Measurements from ENCODE around the gene IDE. TPM values are rescaled to one million over a fixed set of nuclear protein-coding genes. Genes with fewer than 3 reads are reported as not detected.

The IDE gene
- total and polyA plus RNA-seq, 2 of the 13 experiments (the other 11 are each of a cell fraction or from before 2014, with no cell fraction given) = 16.1 to 52.1 TPM

DNA sequence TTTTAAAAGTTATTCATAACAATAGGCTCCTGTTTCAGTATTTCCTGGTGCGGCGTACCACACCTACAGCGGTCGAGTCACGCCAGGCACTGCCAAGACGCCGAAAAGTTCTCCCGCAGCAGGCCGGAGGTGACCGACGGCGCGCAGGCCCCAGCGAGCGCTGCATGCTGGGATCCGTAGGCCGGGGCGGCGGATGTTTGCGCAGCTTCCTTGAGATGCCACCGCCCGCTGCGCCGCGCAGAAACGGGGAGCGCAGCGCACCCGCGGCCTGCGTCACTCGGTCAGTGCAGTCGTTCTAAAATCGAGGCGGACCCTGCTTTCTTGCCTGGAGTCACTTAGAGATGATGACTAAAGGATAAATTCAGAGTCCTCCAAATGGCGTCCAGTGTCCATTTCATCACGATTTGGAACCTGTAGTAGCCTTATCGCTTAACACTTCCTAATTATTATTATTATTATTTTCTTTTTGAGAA, 17.7 kb upstream of the IDE start (continued):
- no peak for TF ChIP-seq ZNF17 (CRISPR knock-in tag; IDR thresholded peaks at IDR 0.05)
- TF ChIP-seq RARG (CRISPR knock-in tag; IDR thresholded peaks at IDR 0.05; ENCODE audit: low read depth) = no peak
- no peak for TF ChIP-seq HMGA1 (CRISPR knock-in tag; conservative IDR thresholded peaks at IDR 0.05)
- TF ChIP-seq, protein P1, sequence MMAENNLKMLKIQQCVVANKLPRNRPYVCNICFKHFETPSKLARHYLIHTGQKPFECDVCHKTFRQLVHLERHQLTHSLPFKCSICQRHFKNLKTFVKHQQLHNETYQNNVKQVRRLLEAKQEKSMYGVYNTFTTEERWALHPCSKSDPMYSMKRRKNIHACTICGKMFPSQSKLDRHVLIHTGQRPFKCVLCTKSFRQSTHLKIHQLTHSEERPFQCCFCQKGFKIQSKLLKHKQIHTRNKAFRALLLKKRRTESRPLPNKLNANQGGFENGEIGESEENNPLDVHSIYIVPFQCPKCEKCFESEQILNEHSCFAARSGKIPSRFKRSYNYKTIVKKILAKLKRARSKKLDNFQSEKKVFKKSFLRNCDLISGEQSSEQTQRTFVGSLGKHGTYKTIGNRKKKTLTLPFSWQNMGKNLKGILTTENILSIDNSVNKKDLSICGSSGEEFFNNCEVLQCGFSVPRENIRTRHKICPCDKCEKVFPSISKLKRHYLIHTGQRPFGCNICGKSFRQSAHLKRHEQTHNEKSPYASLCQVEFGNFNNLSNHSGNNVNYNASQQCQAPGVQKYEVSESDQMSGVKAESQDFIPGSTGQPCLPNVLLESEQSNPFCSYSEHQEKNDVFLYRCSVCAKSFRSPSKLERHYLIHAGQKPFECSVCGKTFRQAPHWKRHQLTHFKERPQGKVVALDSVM (CRISPR knock-in tag; IDR thresholded peaks at IDR 0.05) = no peak
- no peak for TF ChIP-seq ZNF10 (CRISPR knock-in tag; IDR thresholded peaks at IDR 0.05; ENCODE audit: borderline replicate concordance, low read depth)
- TF ChIP-seq ZNF777 (CRISPR knock-in tag; IDR thresholded peaks at IDR 0.05) = peak; percentile 77
- TF ChIP-seq ZNF772 (CRISPR knock-in tag; IDR thresholded peaks at IDR 0.05) = no peak
- TF ChIP-seq ETV5 (CRISPR knock-in tag; IDR thresholded peaks at IDR 0.05; ENCODE audit: borderline replicate concordance) = peak; percentile 88
- TF ChIP-seq ZNF235 (CRISPR knock-in tag; IDR thresholded peaks at IDR 0.05; ENCODE audit: borderline replicate concordance) = no peak
- peak; percentile 69; the same call in 1 of the 2 replicates for TF ChIP-seq ZNF768 (CRISPR knock-in tag; IDR thresholded peaks at IDR 0.05)
- no peak for TF ChIP-seq ATAD3A (CRISPR knock-in tag; IDR thresholded peaks at IDR 0.05)
- peak; percentile 69 for TF ChIP-seq TBX2 (CRISPR knock-in tag; IDR thresholded peaks at IDR 0.05; ENCODE audit: borderline replicate concordance)
- no peak for TF ChIP-seq SMARCC2 (IDR thresholded peaks at IDR 0.05)
- 0 out of 2 replicates have a peak, but pooled peaks have one; percentile 8 for TF ChIP-seq NRL (CRISPR knock-in tag; IDR thresholded peaks at IDR 0.05; ENCODE audit: borderline replicate concordance)
- TF ChIP-seq NFRKB (IDR thresholded peaks at IDR 0.05) = no peak
- TF ChIP-seq TBP (CRISPR knock-in tag; IDR thresholded peaks at IDR 0.05) = no peak
- no peak for TF ChIP-seq POLR2AphosphoS2 (IDR thresholded peaks at IDR 0.05; ENCODE audit: low read depth, low read length)
- peak; percentile 75; the same call in 1 of the 2 replicates for TF ChIP-seq TGIF2 (CRISPR knock-in tag; IDR thresholded peaks at IDR 0.05)
- no peak for TF ChIP-seq ZNF773 (CRISPR knock-in tag; IDR thresholded peaks at IDR 0.05; ENCODE audit: borderline replicate concordance)
- TF ChIP-seq PHF20 (CRISPR knock-in tag; IDR thresholded peaks at IDR 0.05) = peak; percentile 82
- 0 out of 2 replicates have a peak, but pooled peaks have one; percentile 34 for TF ChIP-seq MTF1 (CRISPR knock-in tag; IDR thresholded peaks at IDR 0.05)
- no peak for TF ChIP-seq FIP1L1 (IDR thresholded peaks at IDR 0.05; ENCODE audit: borderline replicate concordance, insufficient read depth, low read depth, low read length)
- TF ChIP-seq TEAD3 (CRISPR knock-in tag; optimal IDR thresholded peaks at IDR 0.05; ENCODE audit: borderline replicate concordance) = peak; percentile 83
- no peak for TF ChIP-seq PITX1 (CRISPR knock-in tag; IDR thresholded peaks at IDR 0.05)
- TF ChIP-seq HMG20A (CRISPR knock-in tag; IDR thresholded peaks at IDR 0.05; ENCODE audit: borderline replicate concordance) = 0 out of 2 replicates have a peak, but pooled peaks have one; percentile 43
- TF ChIP-seq KDM5B (CRISPR knock-in tag; IDR thresholded peaks at IDR 0.05; ENCODE audit: borderline replicate concordance) = no peak; the same call in 1 of the 2 replicates
- no peak for TF ChIP-seq IRX3 (CRISPR knock-in tag; IDR thresholded peaks at IDR 0.05; ENCODE audit: borderline replicate concordance, low read depth)
- peak; percentile 39; the same call in 1 of the 2 replicates for TF ChIP-seq NFYC (CRISPR knock-in tag; IDR thresholded peaks at IDR 0.05)
- TF ChIP-seq IRF9 (CRISPR knock-in tag; IDR thresholded peaks at IDR 0.05; ENCODE audit: borderline replicate concordance) = no peak
- TF ChIP-seq JUNB (CRISPR knock-in tag; IDR thresholded peaks at IDR 0.05; ENCODE audit: borderline replicate concordance) = no peak
- no peak for TF ChIP-seq RORA (CRISPR knock-in tag; IDR thresholded peaks at IDR 0.05)

Measured in HepG2 (cell line).